ENCODE results near the gene PLOD2.
A peak's percentile ranks its signal among the peaks of the same experiment; 100 is the strongest.

PLOD2 gene

DNA sequence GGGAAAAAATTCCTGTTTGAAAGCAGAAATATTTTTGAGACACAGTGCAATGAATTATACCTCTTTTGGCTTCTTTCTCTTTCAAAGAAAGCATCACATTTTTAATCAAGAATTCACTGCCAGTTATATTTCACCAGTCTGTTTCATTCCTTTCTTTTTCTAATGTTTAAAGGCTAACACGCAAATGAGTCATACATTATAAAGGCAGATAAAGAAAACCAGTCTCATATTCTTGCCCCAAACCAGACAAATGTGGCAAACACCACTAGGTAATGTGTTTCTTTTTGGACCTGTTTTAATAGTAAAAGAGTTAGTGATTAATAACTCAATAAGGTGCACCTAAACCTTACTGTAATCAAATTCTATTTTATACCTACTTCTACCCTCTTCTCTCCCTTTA is 83.8 kb downstream of the PLOD2 start:
- Histone ChIP-seq H3K23ac (ENCODE audit: low read length in 2 of 2) (no peak overlapping the region), H2BK12ac (ENCODE audit: low read length in 2 of 2) (no peak overlapping the region), H2AFZ (ENCODE audit: low read depth, low read length) (no peak overlapping the region), H3K27ac (ENCODE audit: low read length, poor library complexity, severe bottlenecking) (no peak overlapping the region), H3K4me1 (ENCODE audit: control insufficient read depth, insufficient read depth, low read depth, low read length) (no peaks in the 10 kb centered on the region), H3K4ac (ENCODE audit: low read depth in 1 of 2, low read length in 2 of 2) (no peak overlapping the region), H2BK120ac (ENCODE audit: low read depth, low read length) (no peak overlapping the region), H3K4me3 (ENCODE audit: insufficient read depth in 1 of 2, low read depth in 1 of 2, low read length in 2 of 2) (no peak overlapping the region), H4K8ac (ENCODE audit: low read length) (no peak overlapping the region), H2BK5ac (ENCODE audit: low read depth, low read length, poor library complexity, severe bottlenecking) (no peak overlapping the region), H4K91ac (ENCODE audit: low read length) (no peak overlapping the region), H3K4me2 (ENCODE audit: low read length, poor library complexity, severe bottlenecking) (no peak overlapping the region), H3K79me1 (replicated peaks; ENCODE audit: low read length, poor library complexity, severe bottlenecking) (no peaks in the 10 kb centered on the region), H3K18ac (ENCODE audit: low read depth in 1 of 2, low read length in 2 of 2) (no peak overlapping the region), H3K9me3 (ENCODE audit: control insufficient read depth, low read length) (no peaks in the 10 kb centered on the region), H3K9ac (ENCODE audit: low read length) (no peak overlapping the region), H2AK5ac (ENCODE audit: low read length, severe bottlenecking) (no peak overlapping the region), H3K27me3 (ENCODE audit: control insufficient read depth in 1 of 2, insufficient read depth in 1 of 2, low read length in 2 of 2) (no peaks in the 10 kb centered on the region), H3K36me3 (ENCODE audit: control insufficient read depth in 1 of 2, insufficient read depth in 2 of 2, low read depth in 1 of 2, low read length in 2 of 2) (peaks cover 0 to 12% of the 10 kb centered on the region in 2 experiments), H3K14ac (ENCODE audit: low read length in 2 of 2) (no peak overlapping the region), H2BK15ac (ENCODE audit: low read depth, poor library complexity, severe bottlenecking) (no peak overlapping the region)
- DNase-seq, result no peak
- 100% methylated on average over 1 of the region's 1 CpG for WGBS

DNA sequence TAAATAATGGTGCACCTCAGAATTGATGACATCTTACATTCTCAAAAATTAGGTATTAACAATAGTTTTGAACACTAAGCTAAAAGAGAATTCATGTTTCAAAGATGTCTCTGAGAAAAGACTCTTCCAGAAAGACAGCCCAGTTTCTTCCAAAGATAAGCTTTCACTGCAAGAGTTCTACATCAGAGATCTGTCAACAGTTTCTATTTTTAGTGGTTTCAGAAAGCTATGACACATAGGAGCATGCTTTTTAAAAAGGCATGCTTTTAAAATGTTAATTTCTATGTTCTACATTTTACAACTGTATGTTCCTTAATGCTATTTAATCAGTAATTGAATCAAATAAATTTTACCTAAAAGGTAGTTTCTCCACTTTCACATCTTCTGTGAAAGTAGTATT is 88.2 kb downstream of the PLOD2 start:
- peak; percentile 56 for DNase-seq
- H3K14ac ChIP-seq (ENCODE audit: low read length in 2 of 2), result no peak overlapping the region
- no peaks in the 10 kb centered on the region for H3K9me3 ChIP-seq (ENCODE audit: control insufficient read depth, low read length)
- H3K4ac ChIP-seq (ENCODE audit: low read depth in 1 of 2, low read length in 2 of 2), result no peak overlapping the region
- H3K18ac ChIP-seq (ENCODE audit: low read depth in 1 of 2, low read length in 2 of 2), result no peak overlapping the region
- no peak overlapping the region for H2BK120ac ChIP-seq (ENCODE audit: low read depth, low read length)
- H3K23ac ChIP-seq (ENCODE audit: low read length in 2 of 2), result no peak overlapping the region
- H4K91ac ChIP-seq (ENCODE audit: low read length), result no peak overlapping the region
- no peak overlapping the region for H3K4me2 ChIP-seq (ENCODE audit: low read length, poor library complexity, severe bottlenecking)
- no peaks in the 10 kb centered on the region for H3K79me1 ChIP-seq (replicated peaks; ENCODE audit: low read length, poor library complexity, severe bottlenecking)
- H2AK5ac ChIP-seq (ENCODE audit: low read length, severe bottlenecking), result no peak overlapping the region
- H2BK15ac ChIP-seq (ENCODE audit: low read depth, poor library complexity, severe bottlenecking), result no peak overlapping the region
- no peak overlapping the region for H3K27ac ChIP-seq (ENCODE audit: low read length, poor library complexity, severe bottlenecking)
- no peak overlapping the region for H4K8ac ChIP-seq (ENCODE audit: low read length)
- H3K9ac ChIP-seq (ENCODE audit: low read length), result peak overlapping the region; percentile 64
- no peak overlapping the region for H2BK5ac ChIP-seq (ENCODE audit: low read depth, low read length, poor library complexity, severe bottlenecking)
- H2AFZ ChIP-seq (ENCODE audit: low read depth, low read length), result no peak overlapping the region
- no peaks in the 10 kb centered on the region for H3K27me3 ChIP-seq (ENCODE audit: control insufficient read depth in 1 of 2, insufficient read depth in 1 of 2, low read length in 2 of 2)
- no peaks in the 10 kb centered on the region for H3K4me1 ChIP-seq (ENCODE audit: control insufficient read depth, insufficient read depth, low read depth, low read length)
- no peak overlapping the region for H3K4me3 ChIP-seq (ENCODE audit: insufficient read depth in 1 of 2, low read depth in 1 of 2, low read length in 2 of 2)
- peaks cover 0 to 24% of the 10 kb centered on the region in 2 experiments for H3K36me3 ChIP-seq (ENCODE audit: control insufficient read depth in 1 of 2, insufficient read depth in 2 of 2, low read depth in 1 of 2, low read length in 2 of 2)
- H2BK12ac ChIP-seq (ENCODE audit: low read length in 2 of 2), result no peak overlapping the region

DNA sequence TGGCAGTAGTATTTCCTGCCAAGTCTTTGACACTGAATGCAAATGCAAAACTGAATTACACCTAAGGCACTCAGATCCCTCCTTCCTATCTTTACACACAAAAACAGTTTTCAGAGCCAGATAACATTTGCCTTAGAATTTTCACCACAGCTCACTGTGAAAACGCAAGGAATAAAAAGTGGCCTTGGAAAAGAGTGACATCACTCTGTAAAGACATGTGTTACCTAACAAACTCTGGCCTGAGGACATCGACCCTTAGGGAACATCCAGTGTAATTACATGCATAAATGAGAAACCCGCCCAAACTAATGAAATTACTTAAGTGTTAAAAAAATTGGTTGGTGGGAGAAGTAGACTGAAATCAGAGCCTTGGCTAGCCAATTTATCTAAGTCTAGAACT is 88.9 kb downstream of the PLOD2 start:
- Histone ChIP-seq H2BK15ac (ENCODE audit: low read depth, poor library complexity, severe bottlenecking) (no peak overlapping the region), H3K4ac (ENCODE audit: low read depth in 1 of 2, low read length in 2 of 2) (no peak overlapping the region), H3K79me1 (replicated peaks; ENCODE audit: low read length, poor library complexity, severe bottlenecking) (no peaks in the 10 kb centered on the region), H2AFZ (ENCODE audit: low read depth, low read length) (no peak overlapping the region), H3K9me3 (ENCODE audit: control insufficient read depth, low read length) (no peaks in the 10 kb centered on the region), H3K4me1 (ENCODE audit: control insufficient read depth, insufficient read depth, low read depth, low read length) (no peaks in the 10 kb centered on the region), H4K8ac (ENCODE audit: low read length) (no peak overlapping the region), H3K36me3 (ENCODE audit: control insufficient read depth in 1 of 2, insufficient read depth in 2 of 2, low read depth in 1 of 2, low read length in 2 of 2) (peaks cover 0 to 24% of the 10 kb centered on the region in 2 experiments), H3K4me2 (ENCODE audit: low read length, poor library complexity, severe bottlenecking) (no peak overlapping the region), H3K18ac (ENCODE audit: low read depth in 1 of 2, low read length in 2 of 2) (no peak overlapping the region), H4K91ac (ENCODE audit: low read length) (no peak overlapping the region), H3K23ac (ENCODE audit: low read length in 2 of 2) (no peak overlapping the region), H3K9ac (ENCODE audit: low read length) (peak overlapping the region; percentile 64), H3K27me3 (ENCODE audit: control insufficient read depth in 1 of 2, insufficient read depth in 1 of 2, low read length in 2 of 2) (no peaks in the 10 kb centered on the region), H3K4me3 (ENCODE audit: insufficient read depth in 1 of 2, low read depth in 1 of 2, low read length in 2 of 2) (no peak overlapping the region), H3K27ac (ENCODE audit: low read length, poor library complexity, severe bottlenecking) (no peak overlapping the region), H2BK120ac (ENCODE audit: low read depth, low read length) (no peak overlapping the region), H2AK5ac (ENCODE audit: low read length, severe bottlenecking) (no peak overlapping the region), H2BK12ac (ENCODE audit: low read length in 2 of 2) (no peak overlapping the region), H2BK5ac (ENCODE audit: low read depth, low read length, poor library complexity, severe bottlenecking) (no peak overlapping the region), H3K14ac (ENCODE audit: low read length in 2 of 2) (no peak overlapping the region)
- DNase-seq, result no peak
- 76% methylated on average over 3 of the region's 3 CpGs for WGBS

GRCh38 chr3:146071632-146072031 is 89.4 kb downstream of the PLOD2 start:
- H3K14ac ChIP-seq (ENCODE audit: low read length in 2 of 2), result no peak overlapping the region
- H3K4me3 ChIP-seq (ENCODE audit: insufficient read depth in 1 of 2, low read depth in 1 of 2, low read length in 2 of 2), result no peak overlapping the region
- no peaks in the 10 kb centered on the region for H3K4me1 ChIP-seq (ENCODE audit: control insufficient read depth, insufficient read depth, low read depth, low read length)
- peak overlapping the region; percentile 64 for H3K9ac ChIP-seq (ENCODE audit: low read length)
- H2BK15ac ChIP-seq (ENCODE audit: low read depth, poor library complexity, severe bottlenecking), result no peak overlapping the region
- H3K79me1 ChIP-seq (replicated peaks; ENCODE audit: low read length, poor library complexity, severe bottlenecking), result no peaks in the 10 kb centered on the region
- H3K27ac ChIP-seq (ENCODE audit: low read length, poor library complexity, severe bottlenecking), result no peak overlapping the region
- no peak overlapping the region for H4K8ac ChIP-seq (ENCODE audit: low read length)
- no peak overlapping the region for H2AFZ ChIP-seq (ENCODE audit: low read depth, low read length)
- no peaks in the 10 kb centered on the region for H3K9me3 ChIP-seq (ENCODE audit: control insufficient read depth, low read length)
- no peaks in the 10 kb centered on the region for H3K27me3 ChIP-seq (ENCODE audit: control insufficient read depth in 1 of 2, insufficient read depth in 1 of 2, low read length in 2 of 2)
- DNase-seq, result no peak
- no peak overlapping the region for H3K18ac ChIP-seq (ENCODE audit: low read depth in 1 of 2, low read length in 2 of 2)
- H3K4me2 ChIP-seq (ENCODE audit: low read length, poor library complexity, severe bottlenecking), result no peak overlapping the region
- WGBS, result 96% methylated on average over 2 of the region's 2 CpGs
- H3K23ac ChIP-seq (ENCODE audit: low read length in 2 of 2), result no peak overlapping the region
- no peak overlapping the region for H2BK120ac ChIP-seq (ENCODE audit: low read depth, low read length)
- no peak overlapping the region for H3K4ac ChIP-seq (ENCODE audit: low read depth in 1 of 2, low read length in 2 of 2)
- H2AK5ac ChIP-seq (ENCODE audit: low read length, severe bottlenecking), result no peak overlapping the region
- H3K36me3 ChIP-seq (ENCODE audit: control insufficient read depth in 1 of 2, insufficient read depth in 2 of 2, low read depth in 1 of 2, low read length in 2 of 2), result peaks cover 0 to 24% of the 10 kb centered on the region in 2 experiments
- no peak overlapping the region for H2BK5ac ChIP-seq (ENCODE audit: low read depth, low read length, poor library complexity, severe bottlenecking)
- H4K91ac ChIP-seq (ENCODE audit: low read length), result no peak overlapping the region
- H2BK12ac ChIP-seq (ENCODE audit: low read length in 2 of 2), result no peak overlapping the region

Measured in mesenchymal stem cell (in vitro differentiated cells and primary cell).